B cell (primary cell): ENCODE data around the gene FRMD4A.
A peak's percentile ranks its signal among the peaks of the same experiment; 100 is the strongest.

Source experiments
- EZH2 ChIP-seq: IDR thresholded peaks from 2 replicates; pipeline ENCODE4 v1.6.1; 2012; ENCODE audit warnings: borderline replicate concordance, low read depth, mild to moderate bottlenecking, moderate library complexity, low read length; ENCODE audit not compliant: insufficient read depth, poor library complexity, severe bottlenecking
- TF ChIP-seq, protein P1 (sequence below): fragments of 200-600 bp; IDR thresholded peaks from one replicate; pipeline ENCODE4 v1.8.0; 2022; ENCODE audit warnings: antibody characterized with exemption, mild to moderate bottlenecking

DNA sequence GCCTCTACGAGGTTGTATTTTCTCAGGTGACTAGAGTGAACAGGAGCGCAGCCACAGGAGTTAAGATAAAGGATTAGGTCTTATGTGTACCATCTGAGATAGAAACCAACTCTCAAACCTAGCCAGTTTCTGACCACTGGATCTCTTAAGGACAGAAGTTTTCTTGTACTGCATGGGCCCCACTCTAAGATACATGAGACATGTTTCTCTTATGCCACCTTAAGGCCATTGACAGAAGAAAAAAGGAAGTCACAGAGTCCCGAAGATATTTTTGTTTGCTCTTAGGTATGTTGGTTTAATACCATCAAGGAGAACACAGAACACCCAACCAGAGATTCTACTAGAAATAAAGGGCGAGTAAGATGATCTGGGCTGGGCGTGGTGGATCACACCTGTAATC lies 335.8 kb downstream of the FRMD4A start:
- TF ChIP-seq, protein P1, sequence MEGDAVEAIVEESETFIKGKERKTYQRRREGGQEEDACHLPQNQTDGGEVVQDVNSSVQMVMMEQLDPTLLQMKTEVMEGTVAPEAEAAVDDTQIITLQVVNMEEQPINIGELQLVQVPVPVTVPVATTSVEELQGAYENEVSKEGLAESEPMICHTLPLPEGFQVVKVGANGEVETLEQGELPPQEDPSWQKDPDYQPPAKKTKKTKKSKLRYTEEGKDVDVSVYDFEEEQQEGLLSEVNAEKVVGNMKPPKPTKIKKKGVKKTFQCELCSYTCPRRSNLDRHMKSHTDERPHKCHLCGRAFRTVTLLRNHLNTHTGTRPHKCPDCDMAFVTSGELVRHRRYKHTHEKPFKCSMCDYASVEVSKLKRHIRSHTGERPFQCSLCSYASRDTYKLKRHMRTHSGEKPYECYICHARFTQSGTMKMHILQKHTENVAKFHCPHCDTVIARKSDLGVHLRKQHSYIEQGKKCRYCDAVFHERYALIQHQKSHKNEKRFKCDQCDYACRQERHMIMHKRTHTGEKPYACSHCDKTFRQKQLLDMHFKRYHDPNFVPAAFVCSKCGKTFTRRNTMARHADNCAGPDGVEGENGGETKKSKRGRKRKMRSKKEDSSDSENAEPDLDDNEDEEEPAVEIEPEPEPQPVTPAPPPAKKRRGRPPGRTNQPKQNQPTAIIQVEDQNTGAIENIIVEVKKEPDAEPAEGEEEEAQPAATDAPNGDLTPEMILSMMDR = peak; percentile 29
- TF ChIP-seq EZH2 = no peak
